ENCODE data around the gene LRRC61.
A peak's percentile ranks its signal among the peaks of the same experiment; 100 is the strongest.

The LRRC61 gene

GRCh38 chr7:150357270-150357669, 34.1 kb downstream of the LRRC61 start:
- DNase-seq (ENCODE audit: low read depth), result no peak

- no peak for DNase-seq (ENCODE audit: low read depth)
These were observed 34.7 kb downstream of the LRRC61 start for GRCh38 chr7:150357771-150358427.

GRCh38 chr7:150358433-150358832, 35.3 kb downstream of the LRRC61 start:
- no peak for DNase-seq (ENCODE audit: low read depth)

- no peak for DNase-seq (ENCODE audit: low read depth)
These were observed 36.0 kb downstream of the LRRC61 start for GRCh38 chr7:150358988-150359621.

- no peak for DNase-seq (ENCODE audit: low read depth)
These were observed 36.6 kb downstream of the LRRC61 start for GRCh38 chr7:150359622-150360362.

GRCh38 chr7:150360363-150361058, 37.4 kb downstream of the LRRC61 start:
- DNase-seq (ENCODE audit: low read depth), result no peak

- no peak for DNase-seq (ENCODE audit: low read depth)
These were observed 38.2 kb downstream of the LRRC61 start for GRCh38 chr7:150361402-150361801.

- DNase-seq (ENCODE audit: low read depth), result no peak
These were observed 38.9 kb downstream of the LRRC61 start for GRCh38 chr7:150361807-150362621.

- DNase-seq (ENCODE audit: low read depth), result no peak
These were observed 40.2 kb downstream of the LRRC61 start for GRCh38 chr7:150363370-150363769.

GRCh38 chr7:150363872-150364271, 40.7 kb downstream of the LRRC61 start:
- no peak for DNase-seq (ENCODE audit: low read depth)

- no peak for DNase-seq (ENCODE audit: low read depth)
These were observed 42.0 kb downstream of the LRRC61 start for GRCh38 chr7:150365194-150365593.

GRCh38 chr7:150365673-150366398, 42.7 kb downstream of the LRRC61 start:
- no peak for DNase-seq (ENCODE audit: low read depth)

- DNase-seq (ENCODE audit: low read depth), result no peak
These were observed 44.5 kb downstream of the LRRC61 start for GRCh38 chr7:150367677-150368095.

GRCh38 chr7:150368096-150368883, 45.1 kb downstream of the LRRC61 start, which contains the start of gene REPIN1:
Gene REPIN1 (plus strand): TSS chr7:150368822. CDS start chr7:150369712, 890 bp downstream.
- peak; percentile 67 for DNase-seq (ENCODE audit: low read depth)

- peak; percentile 43 for DNase-seq (ENCODE audit: low read depth)
These were observed 46.0 kb downstream of the LRRC61 start for GRCh38 chr7:150368884-150369747.

- no peak for DNase-seq (ENCODE audit: low read depth)
These were observed 46.8 kb downstream of the LRRC61 start for GRCh38 chr7:150369748-150370501.

- no peak for DNase-seq (ENCODE audit: low read depth)
These were observed 47.5 kb downstream of the LRRC61 start for GRCh38 chr7:150370612-150371071.
